ENCODE data around the gene TSC22D4.
A peak's percentile ranks its signal among the peaks of the same experiment; 100 is the strongest.
"Not testable (repeated sequence)": the region's sequence is repeated elsewhere in the genome, so short reads cannot be mapped to it uniquely, and the experiment has no call there.

The TSC22D4 gene

DNA sequence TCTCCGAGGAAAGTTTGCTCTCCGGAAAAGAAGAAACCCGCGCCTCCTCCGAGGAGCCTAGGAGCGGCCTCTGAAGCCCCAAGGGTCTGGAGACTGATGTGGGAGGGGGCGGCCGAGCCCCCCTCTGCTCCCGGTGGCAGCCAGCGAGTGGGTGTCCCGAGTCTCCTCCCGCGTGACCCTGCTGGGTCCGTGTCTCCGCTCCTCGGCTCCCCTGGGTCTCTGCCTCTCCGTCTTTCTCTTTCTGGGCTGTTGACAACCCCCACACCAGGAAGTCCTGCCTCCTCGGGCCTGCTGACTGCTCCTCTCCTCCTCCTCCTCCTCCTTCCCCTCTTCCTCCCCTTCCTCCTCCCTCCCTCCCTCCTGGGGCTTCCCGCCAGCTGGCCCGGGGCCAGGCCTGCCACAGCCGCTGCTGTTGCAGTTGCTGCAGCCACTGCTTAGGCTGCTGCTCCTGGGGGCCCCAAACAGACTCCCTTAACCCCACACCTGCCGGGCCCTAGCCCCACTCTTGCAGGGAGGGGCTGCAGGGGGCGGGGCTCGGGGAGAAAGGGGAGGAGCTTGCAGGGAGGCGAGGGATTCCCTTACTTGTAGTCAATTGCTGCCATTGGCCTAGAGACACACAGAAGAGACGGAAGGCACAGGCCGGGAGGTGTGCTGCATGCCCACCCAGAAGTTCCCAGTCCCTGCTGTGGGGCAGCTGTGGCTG is at the start of gene TSC22D4:
Gene TSC22D4, minus strand, starts transcription at position 257 of the 703 bp plus-strand sequence. CDS start 1,176 bp downstream, outside the sequence.
- peak; percentile 88 for DNase-seq (ENCODE audit: low spot score)

DNA sequence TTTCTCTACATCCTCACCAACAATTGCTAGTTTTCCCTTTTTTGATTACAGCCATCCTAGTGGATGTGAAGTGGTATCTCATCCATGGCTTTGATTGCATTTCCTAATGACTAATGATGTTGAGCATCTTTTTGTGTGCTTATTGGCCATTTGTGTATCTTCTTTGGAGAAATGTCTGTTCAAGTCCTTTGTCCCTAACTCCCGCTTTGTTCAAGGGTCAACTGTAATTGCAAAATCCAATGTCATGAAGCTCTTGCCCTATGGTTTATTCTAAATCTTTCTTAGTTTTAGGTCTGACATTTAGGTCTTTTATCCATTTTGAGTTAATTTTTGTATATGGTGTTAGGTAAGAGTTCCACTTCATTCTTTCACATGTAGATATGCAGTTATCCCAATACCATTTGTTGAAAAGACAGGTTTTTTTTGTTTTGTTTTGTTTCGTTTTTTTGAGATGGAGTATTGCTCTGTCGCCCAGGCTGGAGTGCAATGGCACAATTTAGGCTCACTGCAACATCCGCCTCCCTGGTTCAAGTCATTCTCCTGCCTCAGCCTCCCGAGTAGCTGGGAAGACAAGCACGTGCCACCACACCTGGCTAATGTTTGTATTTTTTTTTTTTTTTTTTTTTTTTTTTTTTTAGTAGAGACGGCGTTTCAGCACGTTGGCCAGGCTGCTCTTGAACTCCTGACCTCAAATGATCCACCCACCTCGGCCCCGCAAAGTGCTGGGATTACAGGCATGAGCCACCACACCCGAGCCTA is 49.3 kb upstream of the TSC22D4 start:
- DNase-seq (ENCODE audit: low spot score), result not testable (repeated sequence)

DNA sequence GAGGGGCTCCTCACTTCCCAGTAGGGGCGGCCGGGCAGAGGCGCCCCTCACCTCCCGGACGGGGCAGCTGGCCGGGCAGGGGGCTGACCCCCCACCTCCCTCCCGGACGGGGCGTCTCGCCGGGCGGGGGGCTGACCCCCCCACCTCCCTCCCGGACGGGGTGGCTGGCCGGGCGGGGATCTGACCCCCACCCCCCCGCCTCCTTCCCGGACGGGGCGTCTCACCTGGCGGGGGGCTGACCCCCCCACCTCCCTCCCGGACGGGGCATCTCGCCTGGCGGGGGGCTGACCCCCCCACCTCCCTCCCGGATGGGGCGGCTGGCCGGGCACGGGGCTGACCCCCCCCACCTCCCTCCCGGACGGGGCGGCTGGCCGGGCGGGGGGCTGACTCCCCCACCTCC is 44.2 kb upstream of the TSC22D4 start:
- DNase-seq (ENCODE audit: low spot score), result not testable (repeated sequence)

DNA sequence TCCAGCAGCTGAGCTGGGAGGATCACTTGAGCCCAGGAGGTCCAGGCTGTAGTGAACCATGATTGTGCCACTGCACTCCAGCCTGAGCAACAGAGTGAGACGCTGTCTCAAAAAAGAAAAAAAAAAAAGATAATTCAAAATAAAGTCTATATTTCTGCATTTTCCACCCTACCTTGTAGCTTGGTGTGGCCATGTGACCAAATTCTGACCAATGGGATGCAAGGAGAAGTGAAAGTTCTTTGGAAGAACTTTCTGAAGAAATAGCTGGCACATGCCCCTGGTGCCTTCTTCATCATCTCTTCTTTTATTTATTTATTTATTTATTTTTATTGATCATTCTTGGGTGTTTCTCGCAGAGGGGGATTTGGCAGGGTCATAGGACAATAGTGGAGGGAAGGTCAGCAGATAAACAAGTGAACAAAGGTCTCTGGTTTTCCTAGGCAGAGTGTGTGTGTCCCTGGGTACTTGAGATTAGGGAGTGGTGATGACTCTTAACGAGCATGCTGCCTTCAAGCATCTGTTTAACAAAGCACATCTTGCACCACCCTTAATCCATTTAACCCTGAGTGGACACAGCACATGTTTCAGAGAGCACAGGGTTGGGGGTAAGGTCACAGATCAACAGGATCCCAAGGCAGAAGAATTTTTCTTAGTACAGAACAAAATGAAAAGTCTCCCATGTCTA is 43.0 kb upstream of the TSC22D4 start:
- peak; percentile 36 for DNase-seq (ENCODE audit: low spot score)

DNA sequence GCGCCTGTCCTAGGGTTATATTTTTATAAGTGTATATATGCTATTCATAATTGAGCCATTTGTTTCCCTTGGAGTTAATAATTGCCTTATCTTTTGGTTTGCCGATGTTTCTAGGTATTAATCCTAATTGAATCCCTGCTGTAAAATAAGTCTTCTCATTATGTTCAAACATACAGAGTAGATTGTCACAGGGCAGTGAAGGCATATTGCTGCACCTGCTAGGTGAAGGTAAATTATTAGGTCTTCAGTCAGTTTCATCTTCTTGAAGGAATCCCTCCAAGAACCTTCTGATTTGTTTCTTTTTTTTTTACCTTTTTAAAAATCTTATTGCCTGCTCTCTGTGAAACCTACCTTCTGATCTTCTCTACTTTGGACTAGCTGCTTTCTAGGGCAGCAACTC is 42.1 kb upstream of the TSC22D4 start:
- DNase-seq (ENCODE audit: low spot score), result no peak

DNA sequence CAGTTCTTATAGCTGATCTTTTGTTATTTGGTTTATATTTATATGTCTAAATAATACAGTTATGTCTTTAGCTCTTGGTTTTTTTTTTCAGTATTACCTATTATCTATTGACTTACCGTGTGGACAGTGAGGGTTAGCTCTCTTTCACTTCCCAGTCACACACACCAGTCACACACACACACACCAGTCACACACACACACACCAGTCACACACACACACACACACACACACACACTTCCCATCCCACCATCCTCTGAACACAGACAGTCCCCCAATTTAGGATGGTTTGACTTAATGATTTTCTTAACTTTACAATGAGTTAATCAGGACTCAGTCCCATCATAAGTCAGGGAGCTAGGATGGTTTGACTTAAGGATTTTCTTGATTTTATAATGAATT is 41.1 kb upstream of the TSC22D4 start:
- no peak for DNase-seq (ENCODE audit: low spot score)

DNA sequence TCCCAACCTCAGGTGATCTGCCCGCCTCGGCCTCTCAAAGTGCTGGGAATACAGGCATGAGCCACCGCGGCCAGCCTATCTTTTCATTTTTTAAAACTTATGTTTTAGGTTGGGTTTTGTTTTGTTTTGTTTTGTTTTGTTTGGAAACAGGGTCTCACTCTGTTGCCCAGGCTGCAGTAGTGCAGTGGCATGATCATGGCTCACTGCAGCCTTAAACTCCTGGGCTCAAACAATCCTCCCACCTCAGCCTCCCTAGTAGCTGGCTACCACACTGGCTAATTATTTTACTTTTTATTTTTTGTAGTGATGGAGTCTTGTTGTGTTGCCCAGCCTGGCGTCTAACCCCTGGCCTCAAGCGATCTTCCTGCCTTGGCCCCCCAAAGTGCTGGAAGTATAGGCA is 40.6 kb upstream of the TSC22D4 start:
- no peak for DNase-seq (ENCODE audit: low spot score)

DNA sequence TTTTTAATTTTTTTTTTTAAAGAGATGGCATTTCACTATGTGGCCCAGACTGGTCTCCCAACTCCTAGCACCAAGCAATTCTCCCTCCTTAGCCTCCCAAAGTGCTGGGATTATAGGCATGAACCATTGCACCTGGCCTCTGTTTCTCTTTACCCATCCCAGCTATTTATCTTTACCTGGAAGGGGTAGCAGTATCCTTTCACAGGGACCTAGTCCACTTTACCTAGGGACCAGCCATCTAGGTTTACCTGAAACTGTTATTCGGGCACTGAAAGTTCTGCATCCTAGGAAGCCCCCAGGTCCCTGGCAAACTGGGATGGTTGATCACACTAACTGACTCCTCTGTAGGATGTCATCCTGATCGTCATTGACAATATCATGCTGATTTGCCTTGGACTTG is 38.3 kb upstream of the TSC22D4 start:
- no peak for DNase-seq (ENCODE audit: low spot score)

DNA sequence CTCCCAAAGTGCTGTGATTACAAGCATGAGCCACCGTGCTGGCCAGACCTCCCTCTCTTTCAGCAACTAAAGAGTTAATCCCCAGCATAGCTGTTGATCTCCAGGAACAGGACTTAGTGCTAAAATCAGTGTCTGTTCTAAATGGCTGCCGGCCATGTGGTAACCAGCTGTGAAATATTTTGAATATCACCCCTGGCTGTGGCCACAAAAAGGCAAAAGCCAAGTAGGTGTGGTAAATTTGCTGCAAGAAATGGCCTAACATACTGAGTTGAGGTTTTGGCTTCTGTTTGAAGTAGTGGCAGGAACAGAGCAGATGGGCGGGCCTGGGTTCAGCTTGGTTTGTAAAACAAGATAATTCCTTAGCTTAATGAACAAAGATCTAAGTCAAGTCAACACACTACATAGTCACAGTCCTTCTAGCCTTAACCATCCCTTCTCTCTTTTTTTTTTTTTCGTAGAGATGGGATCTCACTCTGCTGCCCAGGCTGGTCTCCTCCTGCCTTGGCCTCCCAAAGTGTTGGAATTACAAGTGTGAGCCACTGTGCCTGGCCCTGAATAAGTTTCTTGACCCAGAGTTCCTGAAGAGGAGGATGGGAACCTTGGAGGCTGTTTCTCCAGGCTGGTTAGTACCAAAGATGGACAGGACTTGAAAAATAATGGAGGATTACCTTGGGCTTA is 37.3 kb upstream of the TSC22D4 start:
- no peak for DNase-seq (ENCODE audit: low spot score)

DNA sequence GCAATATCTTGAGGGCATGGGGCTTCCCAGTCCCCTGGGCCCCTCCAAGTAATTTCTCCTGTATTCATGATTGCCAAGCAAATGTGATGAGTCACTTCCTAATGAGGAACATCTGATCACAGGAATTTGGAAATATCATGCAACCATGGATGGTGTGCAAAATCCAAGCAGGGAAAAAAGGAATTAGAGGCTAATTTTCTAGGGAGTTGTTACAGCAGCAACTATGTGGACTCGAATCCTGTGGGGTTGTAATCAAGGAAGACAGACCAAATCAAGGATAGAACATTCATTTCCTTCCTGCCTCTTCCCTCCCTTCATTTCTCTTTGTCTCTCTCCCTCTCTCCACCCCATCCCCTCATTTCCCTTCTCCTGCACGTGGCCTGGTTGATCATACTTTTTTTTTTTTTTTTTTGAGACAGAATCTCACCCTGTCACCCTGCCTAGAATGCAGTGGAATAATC is 36.1 kb upstream of the TSC22D4 start:
- no peak for DNase-seq (ENCODE audit: low spot score)

DNA sequence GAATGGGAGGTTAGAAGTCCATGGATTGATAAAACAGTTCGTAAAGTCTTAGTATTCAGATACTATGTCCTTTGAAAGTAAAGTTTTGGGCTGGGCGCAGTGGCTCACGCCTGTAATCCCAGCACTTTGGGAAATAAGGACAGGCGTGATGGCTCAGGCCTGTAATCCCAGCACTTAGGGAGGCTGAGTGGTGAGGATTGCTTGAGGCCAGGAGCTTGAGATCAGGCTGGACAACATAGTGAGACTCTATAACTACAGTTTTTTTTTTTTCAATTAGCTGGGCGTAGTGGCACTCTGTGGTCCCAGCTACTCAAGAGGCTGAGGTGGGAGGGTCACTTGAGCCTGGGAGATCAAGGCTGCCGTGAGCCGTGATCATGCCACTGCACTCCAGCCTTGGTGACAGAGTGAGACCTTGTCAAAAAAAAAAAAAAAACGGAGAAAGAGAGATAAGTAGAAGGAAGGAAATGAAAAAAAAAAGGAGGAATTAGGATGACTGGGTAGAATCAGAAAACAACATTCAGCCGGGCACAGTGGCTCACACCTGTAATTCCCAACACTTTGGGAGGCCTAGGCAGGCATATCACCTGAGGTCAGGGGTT is 34.3 kb upstream of the TSC22D4 start:
- DNase-seq (ENCODE audit: low spot score), result no peak

DNA sequence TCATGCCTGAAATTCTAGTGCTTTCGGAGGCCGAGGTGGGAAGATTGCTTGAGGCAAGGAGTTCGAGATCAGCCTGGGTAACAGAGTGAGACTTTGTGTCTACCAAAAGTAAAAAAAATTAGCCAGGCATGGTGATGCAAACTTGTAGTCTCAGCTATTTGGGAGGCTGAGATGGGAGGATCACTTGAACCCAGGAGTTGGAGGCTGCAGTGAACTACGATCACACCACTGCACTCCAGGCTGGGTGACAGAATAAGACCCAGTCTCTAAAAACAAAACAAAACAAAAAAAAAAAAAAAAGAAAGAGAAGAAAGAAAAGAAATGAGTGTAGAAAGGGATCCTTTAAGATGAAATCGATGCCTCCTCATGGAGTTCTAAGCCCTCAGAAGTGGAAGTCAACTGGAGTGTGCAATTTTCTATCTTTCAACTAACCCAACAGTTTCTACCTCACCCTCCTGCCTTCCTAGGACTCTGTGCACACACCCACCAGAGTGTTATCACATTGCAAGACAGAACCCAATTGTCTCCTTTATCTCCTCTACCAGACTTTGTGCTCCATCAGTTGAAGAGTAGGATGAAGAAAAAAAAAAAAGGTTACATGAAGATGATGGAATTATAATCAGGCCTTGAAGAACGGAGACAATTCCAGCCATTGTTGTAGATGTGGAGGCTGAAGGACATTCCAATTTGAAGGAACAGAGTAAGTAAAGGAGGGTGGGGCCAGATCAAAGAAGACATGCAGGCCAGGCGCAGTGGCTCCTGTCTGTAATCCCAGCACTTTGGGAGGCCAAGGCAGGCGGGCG is 31.6 kb upstream of the TSC22D4 start:
- DNase-seq (ENCODE audit: low spot score), result no peak

DNA sequence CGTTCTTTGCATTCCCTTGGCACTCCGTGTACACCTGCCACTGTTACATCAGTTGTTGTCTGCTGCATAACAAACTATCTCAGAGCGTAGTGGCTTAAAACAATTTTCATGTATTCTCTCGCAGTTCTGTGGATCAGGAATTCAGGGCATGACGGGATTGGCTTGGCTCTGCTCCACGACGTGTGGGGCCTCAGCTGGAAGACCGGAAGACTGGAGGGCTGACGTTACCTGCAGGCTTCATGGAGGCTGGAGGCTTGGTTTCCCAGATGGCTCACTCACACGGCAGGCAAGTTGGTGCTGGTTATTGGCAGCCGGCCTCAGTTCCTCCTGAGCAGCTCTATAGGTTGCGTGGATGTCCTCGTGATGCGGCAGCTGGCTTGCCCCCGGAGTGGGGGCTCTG is 30.2 kb upstream of the TSC22D4 start:
- DNase-seq (ENCODE audit: low spot score), result no peak

DNA sequence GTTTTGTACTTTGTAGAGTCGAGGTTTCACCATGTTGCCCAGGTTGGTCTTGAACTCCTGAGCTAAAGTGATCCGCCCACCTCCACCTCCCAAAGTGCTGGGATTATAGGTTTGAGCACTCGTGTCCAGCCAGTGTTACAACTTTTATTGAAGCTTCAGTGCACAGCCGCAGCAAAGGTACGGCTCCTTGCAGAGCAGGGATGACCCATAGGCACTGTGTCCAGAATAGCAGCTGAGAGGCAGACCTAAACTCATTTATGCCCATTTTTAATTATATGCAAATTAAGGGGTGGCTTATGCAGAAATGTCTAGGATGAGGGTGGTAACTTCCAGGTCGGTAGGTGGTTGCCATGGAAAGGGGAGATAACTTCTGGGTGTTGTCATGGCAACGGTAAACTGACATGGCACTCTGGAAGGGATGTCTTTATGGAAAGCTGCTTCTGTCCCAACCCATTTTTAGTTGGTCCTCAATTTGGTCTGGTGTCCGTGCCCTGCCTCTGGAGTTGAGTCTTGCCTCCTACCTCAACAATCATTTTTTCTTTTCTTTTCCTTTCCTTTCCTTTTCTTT is 27.4 kb upstream of the TSC22D4 start:
- no peak for DNase-seq (ENCODE audit: low spot score)

DNA sequence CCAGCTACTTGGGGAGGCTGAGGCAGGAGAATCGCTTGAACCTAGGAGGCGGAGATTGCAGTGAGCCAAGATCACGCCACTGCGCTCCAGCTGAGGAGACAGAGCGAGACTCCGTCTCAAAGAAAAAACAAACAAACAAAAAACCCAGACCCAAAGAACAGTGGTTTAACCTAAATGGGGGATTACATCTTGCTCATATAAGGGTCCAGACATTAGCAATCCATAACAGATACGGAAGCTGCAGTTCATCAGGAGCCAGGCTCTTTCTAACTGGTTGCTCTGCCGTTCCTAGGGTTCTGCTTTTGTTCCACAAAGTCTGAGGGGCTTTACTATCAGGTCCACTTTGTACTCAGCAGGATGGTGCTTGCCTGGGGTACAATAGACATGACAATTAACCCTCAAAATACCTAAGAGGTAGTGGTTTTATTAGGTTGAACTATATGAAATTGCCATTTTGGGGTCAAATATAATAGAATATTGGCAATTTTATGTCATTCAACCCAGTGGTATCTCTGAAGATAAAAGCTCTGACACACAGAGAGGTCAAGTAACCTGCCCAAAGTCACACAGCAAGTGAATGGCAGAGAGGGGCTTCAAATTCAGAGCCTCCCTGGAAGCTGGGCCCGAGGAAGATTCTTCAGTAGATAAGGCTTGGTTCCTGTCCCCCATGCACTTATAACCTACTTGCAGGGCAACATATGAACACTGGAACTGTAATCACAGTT is 26.0 kb upstream of the TSC22D4 start:
- DNase-seq (ENCODE audit: low spot score), result no peak

DNA sequence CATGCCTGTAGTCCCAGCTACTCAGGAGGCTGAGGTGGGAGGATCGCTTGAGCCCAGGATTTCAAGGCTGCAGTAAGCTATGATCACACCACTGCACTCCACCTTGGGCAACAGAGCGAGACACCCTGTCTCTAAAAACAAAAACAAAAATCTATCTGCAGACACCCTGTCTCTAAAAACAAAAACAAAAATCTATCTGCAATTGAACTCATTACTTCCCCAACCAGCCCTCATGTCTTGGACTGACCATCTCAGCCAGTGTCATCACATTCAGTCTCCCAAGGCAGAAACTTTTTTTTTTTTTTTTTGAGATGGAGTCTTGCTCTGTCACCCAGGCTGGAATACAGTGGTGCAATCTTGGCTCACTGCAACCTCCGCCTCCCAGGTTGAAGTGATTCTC is 25.0 kb upstream of the TSC22D4 start:
- DNase-seq (ENCODE audit: low spot score), result not testable (repeated sequence)

DNA sequence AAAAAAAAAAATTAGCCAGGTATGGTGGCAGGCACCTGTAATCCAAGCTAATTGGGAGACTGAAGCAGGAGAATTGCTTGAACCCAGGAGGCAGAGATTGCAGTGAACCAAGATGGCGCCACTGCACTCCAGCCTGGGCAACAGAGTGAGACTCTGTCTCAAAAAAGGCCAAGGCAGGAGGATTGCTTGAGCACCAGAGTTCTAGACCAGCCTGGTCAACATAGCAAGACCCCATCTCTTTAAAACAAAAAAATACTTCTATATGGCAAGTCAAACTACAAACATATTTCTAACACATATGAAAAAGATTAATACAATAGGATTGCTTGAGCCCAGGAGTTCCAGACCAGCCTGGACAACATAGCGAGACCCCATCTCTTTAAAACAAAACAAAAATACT is 21.7 kb upstream of the TSC22D4 start:
- DNase-seq (ENCODE audit: low spot score), result not testable (repeated sequence)

DNA sequence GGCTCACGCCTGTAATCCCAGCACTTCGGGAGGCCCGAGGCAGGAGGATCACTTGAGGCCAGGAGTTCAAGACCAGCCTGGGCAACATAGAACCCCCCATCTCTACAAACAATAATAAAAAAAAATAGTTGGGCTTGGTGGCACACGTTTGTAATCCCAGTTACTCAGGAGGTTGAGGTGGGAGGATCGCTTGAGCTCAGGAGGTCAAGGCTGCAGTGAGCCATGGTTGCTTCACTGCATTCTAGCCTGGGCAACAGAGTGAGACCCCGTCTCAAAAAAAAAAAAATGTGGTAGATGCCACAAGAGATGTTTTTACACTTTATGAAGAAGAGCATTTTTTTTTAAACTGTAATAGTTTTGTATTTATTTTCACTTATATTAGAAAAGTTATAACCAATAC is 17.5 kb upstream of the TSC22D4 start:
- no peak for DNase-seq (ENCODE audit: low spot score)

DNA sequence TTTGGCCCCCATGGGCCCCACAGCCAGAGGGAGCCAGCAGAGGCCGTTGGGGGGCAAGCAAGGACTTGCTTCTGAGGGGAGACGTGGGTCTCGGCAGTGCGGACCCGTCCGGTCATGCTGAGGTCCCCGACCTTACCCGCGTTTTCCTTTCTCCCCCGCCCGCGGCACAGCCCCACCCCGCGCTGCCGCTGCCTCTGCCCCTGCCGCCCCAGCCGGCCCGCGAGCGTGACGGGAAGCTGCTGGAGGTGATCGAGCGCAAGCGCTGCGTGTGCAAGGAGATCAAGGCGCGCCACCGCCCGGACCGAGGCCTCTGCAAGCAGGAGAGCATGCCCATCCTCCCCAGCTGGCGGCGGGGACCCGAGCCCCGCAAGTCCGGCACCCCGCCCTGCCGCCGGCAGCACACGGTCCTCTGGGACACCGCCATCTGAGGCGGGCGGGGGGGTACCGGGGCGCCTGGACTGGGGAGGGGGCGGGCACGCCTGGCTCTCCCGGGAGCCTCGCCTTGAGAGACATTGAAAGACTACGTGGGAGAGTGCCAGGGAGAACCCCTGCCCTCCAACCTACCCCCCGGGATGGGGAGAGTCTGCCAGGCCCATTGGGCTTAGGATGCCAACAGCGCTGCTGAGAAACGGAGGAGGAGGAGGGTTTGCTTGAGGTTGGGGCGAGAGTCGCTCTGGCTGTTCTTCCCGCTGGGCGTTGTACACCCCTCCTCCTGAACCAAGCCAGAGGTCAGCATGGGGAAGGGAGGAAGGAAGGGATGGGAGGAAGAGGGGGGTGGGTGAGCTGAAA is 14.7 kb upstream of the TSC22D4 start:
- peak; percentile 33 for DNase-seq (ENCODE audit: low spot score)
